Epithelial cell of prostate (primary cell): ENCODE results near the gene RGL2.
"Not testable (repeated sequence)": the region's sequence is repeated elsewhere in the genome, so short reads cannot be mapped to it uniquely, and the experiment has no call there.

ENCODE experiments used
- DNase-seq: peaks from one replicate; pipeline ENCODE4 v3.0.0-alpha.2; 2011; ENCODE audit warnings: low read depth, low spot score
- H3K27ac ChIP-seq: fragments of 450-650 bp; 2 replicates; pipeline ENCODE4 v1.5.1; 2017; ENCODE audit warnings: mild to moderate bottlenecking

Gene RGL2

DNA sequence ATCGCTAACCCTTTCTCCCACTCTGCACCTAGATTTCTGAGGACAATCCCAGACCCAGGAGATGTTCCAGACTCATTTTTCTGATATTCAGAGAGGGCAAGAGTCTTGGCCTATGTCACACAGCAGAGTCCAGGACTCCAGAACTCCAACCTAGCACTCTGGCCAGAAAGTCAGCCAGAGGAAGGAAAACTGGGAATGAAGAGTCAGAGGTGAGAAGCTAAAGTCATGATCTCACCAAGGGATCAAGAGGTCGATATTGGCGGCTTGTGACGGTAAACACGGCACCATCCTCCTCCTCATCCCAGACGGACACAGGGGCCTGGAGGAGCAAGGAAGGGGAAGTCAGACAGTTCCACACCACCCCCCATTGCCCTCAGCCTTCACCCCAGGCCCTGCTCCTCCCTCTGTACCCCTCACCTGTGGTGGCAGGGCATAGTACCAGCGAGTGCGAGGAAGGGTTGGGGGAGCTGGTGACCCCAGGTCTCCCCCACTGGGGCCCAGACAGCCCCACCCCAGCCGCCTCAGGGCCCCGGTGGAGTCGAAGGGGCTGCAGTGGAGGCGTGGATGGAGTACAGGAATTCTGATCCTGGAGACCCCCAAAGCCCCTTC lies 1.8 kb downstream of the RGL2 start:
- H3K27ac ChIP-seq = peak overlapping the region; percentile 96
- no peak for DNase-seq

GRCh38 chr6:33295621-33296369 lies 2.9 kb downstream of the RGL2 start:
- DNase-seq = no peak
- no peak overlapping the region for H3K27ac ChIP-seq

DNA sequence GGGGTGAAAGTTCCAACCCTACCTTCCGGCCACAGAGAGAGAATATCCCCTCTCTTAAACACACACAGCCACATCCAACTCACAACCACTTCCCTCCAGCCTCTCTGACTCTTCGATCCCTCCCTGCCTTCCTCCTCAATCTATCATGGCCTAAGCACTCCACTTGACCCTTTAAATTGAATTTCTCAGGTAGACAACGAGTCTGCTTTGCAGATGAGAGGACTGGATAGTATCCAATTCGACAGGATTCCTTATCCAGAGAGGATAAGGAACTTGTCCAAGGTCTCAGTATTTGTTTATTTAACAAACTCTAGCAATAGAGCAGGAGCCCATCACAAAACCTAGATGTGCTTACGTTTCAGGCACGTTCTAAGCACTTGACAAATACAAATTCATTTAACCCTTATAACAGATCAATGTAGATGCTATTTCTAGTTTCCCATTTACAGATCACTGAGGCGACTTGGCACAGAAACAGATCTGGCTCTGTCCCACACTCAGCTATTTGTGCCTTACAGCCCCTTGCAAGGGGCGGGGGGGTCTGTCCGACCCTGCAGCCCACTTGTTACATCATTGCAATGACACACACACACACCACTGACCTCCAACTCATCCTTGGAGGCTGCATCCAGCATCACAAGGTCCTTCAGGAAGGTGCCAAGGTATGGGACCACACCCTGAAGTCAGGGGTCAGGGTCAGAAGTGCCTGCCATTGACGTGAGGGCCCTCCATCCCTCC lies 4.5 kb downstream of the RGL2 start:
- no peak overlapping the region for H3K27ac ChIP-seq
- no peak for DNase-seq

DNA sequence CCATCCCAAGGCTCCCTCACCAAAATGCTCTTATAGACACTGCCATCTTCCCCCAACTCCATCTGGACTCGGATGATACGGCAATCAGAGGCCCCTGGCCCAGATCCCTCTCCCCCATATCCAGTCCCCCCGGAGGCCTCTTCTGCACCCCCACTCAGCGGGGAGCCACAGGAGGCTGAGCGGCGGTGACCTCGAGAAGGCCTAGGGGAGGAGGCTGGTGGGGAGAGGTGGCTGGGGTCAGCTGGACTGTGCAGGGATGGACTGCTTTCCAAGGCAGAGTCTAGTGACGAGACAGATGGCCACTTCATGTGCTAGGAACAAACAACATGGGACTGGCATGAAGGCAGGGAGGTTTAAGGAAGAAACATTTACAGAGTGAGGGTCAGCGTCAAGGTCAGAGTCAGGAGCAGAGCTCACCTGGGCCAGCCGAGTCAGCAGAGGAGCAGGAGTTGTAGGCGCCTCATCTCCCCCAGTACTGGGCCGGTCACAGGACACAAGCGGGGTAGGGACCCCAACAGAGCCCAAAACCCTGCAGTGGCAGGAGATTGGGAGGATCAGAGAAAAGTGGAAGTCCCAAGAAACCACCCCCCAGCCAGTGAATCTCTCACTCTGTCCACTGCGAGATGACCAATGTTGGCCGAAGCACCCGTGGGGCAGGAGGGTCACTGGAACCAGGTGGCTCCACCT lies 5.6 kb downstream of the RGL2 start:
- H3K27ac ChIP-seq = no peak overlapping the region
- no peak for DNase-seq

GRCh38 chr6:33290459-33290858 lies 8.3 kb downstream of the RGL2 start:
- H3K27ac ChIP-seq = no peak overlapping the region
- no peak for DNase-seq

- no peak for DNase-seq
- peak overlapping the region; percentile 56 for H3K27ac ChIP-seq
Observed at GRCh38 chr6:33289784-33290315, 8.9 kb downstream of the RGL2 start.

- peak; percentile 57 for DNase-seq
- peak within 1 kb of the TSS; percentile 56 for H3K27ac ChIP-seq
Observed at GRCh38 chr6:33288921-33289783, 9.6 kb downstream of the RGL2 start, which contains the start of the genes PFDN6 and WDR46. TSS of gene PFDN6 (plus strand) at chr6:33289601. CDS start at chr6:33289857, 256 bp downstream. TSS of gene WDR46 (minus strand) at chr6:33289239. CDS start at chr6:33289170, 69 bp downstream.

DNA sequence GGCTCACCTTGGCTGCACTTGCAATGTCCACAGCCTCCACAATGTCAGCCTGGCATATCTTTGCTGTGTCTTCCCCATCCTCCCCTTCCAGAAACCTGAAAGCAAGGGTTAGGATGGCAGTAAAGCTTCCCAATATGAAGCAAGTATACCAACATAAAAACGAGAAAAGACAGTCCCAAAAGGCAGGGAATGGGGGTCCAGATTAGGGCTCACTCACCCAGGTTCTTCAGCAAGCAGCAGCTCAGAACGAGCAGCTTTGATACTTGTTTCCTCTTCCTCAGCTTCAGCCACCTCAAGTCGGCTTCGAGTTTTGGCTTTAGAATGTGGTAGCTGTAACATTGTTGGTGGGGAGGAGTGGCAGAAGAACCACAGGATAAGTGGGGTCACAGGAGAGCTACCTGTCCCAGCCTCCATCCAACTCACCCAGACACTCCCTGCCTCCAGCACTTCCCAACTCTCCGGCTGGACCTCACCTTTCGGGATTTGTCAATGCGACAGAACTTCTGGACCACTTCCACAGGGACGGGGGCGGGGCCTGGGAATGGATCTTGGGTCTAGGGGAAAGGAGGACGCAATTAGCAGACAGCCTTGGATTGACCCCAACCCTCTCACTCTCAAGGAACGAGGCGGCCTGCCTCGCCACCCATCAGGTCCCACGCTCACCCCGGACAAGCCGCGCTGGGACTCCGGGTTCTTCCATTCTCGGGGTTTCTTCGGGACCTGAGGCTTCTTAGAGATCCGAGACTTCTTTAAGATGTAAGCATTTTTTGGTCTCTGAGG lies 10.4 kb downstream of the RGL2 start:
- DNase-seq = no peak
- H3K27ac ChIP-seq = peak overlapping the region; percentile 56

- no peak for DNase-seq
- H3K27ac ChIP-seq = no peak overlapping the region
Observed at GRCh38 chr6:33286946-33287914, 11.5 kb downstream of the RGL2 start.

DNA sequence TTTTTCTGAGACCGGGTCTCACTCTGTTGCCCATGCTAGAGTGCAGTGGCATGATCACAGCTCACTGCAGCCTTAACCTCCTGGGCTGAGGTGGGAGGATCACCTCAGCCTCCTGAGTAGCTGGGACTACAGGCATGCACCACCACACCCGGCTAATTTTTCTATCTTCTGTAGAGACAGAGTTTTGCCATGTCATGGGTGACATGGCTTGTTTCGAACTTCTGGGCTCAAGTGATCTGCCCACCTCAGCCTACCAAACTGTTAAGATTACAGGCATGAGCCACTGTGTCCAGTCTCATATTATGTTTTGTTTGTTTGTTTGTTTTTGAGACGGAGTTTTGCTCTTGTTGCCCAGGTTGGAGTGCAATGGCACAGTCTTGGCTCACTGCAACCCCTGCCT lies 13.5 kb downstream of the RGL2 start:
- H3K27ac ChIP-seq, DNase-seq: not testable (repeated sequence)

DNA sequence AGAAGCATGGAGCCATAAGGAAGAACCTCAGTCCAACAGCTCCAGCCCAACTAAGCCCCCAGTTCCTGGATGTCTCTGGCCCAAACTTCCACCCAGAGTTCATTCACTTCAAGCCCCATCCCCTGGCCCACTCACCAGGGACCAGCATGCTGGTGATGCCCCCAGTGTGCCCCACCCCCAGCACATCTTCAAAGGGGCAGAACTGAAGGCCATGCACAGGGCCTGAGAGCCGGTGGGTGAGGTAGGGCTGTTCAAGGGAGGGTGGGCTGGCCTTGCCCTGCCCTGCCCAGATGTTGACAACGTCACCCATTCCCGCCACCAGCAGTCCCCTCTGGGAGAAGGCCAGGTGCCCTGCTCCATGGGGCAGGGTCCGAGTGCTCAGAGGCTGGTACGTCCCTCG lies 18.2 kb downstream of the RGL2 start:
- no peak overlapping the region for H3K27ac ChIP-seq
- DNase-seq = no peak

- DNase-seq = no peak
- H3K27ac ChIP-seq = no peak overlapping the region
Observed at GRCh38 chr6:33279971-33280511, 18.7 kb downstream of the RGL2 start.

GRCh38 chr6:33279257-33279695 lies 19.5 kb downstream of the RGL2 start:
- no peak for DNase-seq
- no peak overlapping the region for H3K27ac ChIP-seq

GRCh38 chr6:33278810-33279209 lies 19.9 kb downstream of the RGL2 start:
- no peak for DNase-seq
- no peak overlapping the region for H3K27ac ChIP-seq

- peak overlapping the region; percentile 90 for H3K27ac ChIP-seq
- DNase-seq = no peak
Observed at GRCh38 chr6:33278392-33278741, 20.4 kb downstream of the RGL2 start.

GRCh38 chr6:33277663-33278391 lies 20.9 kb downstream of the RGL2 start:
- peak overlapping the region; percentile 90 for H3K27ac ChIP-seq
- DNase-seq = no peak
